Activated CD4-positive, alpha-beta T cell treated with anti-CD3 and anti-CD28 coated beads for 24 hours (primary cell): ENCODE data around the gene KRT34.
"Not testable (repeated sequence)": the region's sequence is repeated elsewhere in the genome, so short reads cannot be mapped to it uniquely, and the experiment has no call there.

ENCODE experiments used
- DNase-seq, 2 donors: peaks; one replicate each; pipeline ENCODE4 v3.0.0-alpha.2; 2020; ENCODE audit warnings: low read depth in 2 of 2

KRT34 gene

GRCh38 chr17:41366070-41366469, 16.0 kb downstream of the KRT34 start:
- DNase-seq, result no peak

DNA sequence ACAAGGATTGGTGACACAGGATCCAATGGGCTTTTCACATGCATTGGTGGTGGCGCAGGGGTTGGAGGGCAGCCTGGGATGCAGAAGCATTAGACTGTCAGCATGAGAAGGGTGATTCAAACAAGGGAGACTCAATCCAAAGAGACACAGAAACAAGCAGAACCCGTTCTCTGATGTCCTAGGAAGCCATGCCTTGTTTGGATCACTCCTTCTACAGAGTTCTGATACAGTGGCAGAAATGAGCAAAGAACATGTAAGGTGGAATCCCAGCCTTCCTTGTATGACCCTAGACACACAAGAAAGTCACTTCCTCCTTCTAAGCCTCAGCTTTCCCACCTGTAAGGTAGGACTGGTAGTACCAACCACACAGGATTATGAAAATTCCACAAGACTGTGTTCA, 18.2 kb downstream of the KRT34 start:
- DNase-seq, result no peak

DNA sequence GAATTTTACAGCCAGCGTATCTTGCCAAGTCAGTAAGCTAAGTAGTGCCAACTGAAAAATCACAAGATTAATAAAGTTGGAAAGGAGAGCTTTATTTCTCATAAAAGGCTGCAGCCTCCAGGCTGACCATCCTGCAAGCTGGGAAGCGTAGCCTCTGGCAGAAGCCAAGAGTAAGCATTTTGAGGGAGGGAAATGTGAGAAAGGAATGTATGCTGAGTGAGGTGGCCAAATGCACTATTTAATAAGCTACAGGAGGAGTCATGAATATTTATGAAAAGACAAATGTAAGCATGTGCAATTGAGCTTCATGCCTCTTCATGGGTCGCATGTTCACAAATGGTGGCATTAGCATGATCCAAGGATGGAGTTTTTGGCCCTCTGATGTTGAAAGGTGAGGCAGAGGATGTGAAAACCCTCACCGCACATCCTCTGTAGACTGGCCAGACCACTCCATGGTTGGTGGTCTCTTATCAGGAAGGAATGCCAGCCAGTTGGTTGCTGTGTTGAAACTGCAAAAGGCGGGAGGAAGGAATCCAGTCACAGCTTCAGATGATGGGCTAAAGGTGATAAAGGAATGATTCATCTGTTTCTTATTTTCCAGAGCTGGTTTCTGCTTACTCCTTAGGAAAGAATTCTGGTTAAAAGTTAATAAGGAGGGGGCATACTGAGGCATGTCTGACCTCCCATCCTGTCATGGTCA, 21.7 kb downstream of the KRT34 start:
- no peak for DNase-seq

DNA sequence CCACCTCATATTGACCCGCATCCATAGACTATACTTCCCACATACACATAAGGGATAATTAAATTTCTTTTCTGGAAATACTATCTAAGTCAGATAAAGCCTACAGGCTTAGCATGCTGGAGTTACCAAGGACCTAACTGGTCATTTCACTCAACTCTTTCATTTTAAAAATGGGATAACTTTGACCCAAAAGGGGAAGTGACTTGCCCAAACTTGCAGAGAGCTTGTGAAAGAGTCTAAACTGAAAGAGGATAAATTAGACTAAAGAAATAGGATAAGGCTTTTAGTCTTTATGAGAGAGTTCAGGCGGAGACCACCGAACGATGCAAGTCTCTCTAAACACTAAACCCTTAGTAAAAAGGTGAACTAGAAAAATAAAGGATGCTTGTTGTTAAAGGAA, 27.6 kb downstream of the KRT34 start:
- no peak for DNase-seq

DNA sequence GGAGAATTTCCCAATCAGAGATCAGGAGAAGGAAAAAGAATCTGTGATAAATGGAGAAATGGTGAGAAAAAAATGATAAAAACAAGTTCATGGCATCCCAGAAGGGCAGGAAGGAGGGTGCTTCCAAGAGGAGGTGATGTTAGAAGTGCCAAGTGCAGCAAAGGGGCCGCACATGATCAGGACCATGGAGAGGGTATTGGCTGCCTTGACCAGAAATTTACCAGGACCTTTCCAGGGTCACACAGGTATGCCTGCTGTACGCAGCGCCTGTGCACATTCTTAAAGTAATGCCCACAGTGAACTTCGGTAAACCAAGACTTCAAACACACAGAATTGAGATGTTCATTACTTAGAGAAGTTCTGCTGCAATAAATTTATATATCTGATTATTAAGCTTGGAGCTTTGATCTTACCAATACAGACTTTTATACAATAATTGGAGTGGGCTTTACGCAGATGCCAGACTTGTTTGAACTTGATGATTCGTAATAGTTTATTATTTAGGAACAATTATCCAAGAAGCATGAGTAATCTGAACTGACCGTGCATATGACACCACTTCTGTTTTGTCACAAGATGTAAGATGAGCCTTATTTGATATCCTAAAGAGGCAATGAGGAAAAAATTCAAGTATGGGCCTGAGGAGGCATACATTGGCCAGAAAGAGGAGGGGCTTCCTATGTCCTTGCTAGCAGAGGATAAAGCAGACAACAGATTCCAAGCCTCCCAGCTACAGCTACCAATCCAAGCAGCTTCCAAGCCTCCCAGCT, 29.3 kb downstream of the KRT34 start:
- no peak for DNase-seq

DNA sequence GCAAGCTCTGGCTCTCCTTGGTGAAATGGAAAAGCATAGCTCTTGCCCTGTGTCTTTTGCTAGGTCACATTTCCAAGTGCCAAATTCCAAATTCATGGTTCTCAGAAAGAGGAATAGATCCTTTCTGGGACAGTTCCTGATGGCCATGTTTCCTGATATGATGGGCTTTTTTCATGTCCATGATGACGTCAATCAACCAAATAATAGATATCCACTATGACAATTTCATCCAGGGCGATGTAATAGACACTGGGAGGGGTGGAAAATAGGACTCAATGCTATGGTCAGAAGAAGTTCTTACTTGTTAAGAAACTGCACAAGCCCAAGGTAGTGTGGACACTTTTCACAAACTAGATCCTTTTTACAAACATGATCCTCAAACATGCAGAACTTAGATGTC, 30.9 kb downstream of the KRT34 start:
- no peak for DNase-seq

- DNase-seq, result not testable (repeated sequence)
These were observed 31.7 kb downstream of the KRT34 start, which contains the start of gene KRT33A for GRCh38 chr17:41350381-41350878. Gene KRT33A, minus strand, starts transcription at chr17:41350828. Its CDS starts 61 bp downstream, at chr17:41350767.

GRCh38 chr17:41347869-41348760, 34.0 kb downstream of the KRT34 start:
- DNase-seq, result no peak

DNA sequence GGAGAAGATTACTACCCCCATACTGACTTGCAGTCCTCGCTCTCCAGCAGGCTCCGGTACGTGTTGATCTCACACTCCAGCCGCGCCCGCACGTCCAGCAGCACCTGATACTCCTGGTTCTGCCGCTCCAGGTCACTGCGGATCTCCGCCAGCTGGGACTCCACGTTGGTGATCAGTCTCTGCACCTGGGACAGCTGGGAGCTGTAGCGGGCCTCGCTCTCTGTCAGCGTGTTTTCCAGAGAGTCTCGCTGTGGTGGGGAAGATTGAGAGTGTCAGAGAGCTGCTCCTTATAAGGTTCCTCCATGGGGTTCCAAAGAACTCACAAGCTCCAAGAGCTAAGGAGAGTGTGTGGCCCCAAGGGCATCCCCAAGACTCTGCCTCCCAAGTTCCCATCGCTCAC, 35.7 kb downstream of the KRT34 start:
- not testable (repeated sequence) for DNase-seq

DNA sequence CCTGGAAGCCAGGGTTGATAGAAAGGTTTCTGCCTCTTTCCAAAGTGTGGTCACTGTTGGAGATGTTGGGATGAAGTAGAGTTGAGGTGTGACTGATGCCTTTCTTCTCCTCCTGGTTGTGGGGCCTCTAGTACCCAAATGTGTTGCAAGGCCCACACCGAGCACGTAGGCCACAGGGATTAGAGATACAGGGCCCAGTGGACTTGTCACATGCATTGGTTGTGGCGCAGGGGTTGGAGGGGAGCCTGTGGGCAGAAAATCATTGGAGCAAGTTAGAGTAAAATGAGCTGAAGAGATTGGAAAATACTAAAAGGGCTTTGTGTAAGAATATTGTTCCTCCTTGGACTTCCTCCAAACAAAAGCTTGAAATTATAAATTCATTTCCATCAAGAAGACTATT, 36.1 kb downstream of the KRT34 start:
- no peak for DNase-seq

- DNase-seq, result no peak
These were observed 39.1 kb downstream of the KRT34 start for GRCh38 chr17:41343029-41343428.

DNA sequence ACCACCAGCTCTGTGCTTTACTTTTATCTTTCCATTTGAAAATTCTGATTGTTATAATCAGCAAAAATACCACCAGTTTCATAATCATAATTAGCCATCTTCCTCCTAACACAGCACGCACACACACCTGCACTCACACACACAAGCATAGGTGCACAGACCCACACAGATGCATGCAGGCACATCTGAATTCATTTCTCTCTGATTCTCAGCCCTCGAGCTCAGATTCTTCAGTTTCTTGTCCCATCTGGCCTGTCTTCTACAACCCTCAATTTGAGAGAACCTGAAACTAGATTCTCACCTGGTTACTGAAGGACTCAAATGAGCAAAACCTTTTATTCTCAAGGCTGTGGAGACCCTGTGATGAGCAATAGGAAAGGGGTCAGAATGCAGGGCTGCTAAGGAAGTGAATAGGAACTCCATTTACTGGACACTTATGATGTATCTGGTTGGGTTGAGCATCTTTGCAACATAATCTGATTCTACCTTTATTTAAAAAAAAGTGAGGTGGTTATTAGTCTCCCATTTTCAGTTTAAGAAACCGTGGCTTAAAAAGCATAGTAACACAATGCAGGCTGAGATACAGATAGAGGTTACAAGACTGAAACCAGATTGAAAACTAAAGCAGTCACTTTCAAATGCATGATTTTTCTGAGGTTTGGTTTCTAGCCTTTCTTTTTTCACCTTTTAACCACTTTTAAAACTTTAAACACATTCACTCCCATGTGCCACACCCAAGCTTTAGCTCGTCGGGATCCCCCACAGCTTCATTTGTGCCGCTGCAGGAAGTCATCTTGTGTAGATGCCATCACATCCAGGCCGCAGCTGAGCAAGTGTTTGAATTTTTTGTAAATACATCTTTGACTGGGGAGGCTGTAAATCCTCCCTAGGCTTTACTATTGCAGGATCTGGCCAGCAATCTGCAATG, 40.9 kb downstream of the KRT34 start:
- peak in 1 of 2 donors; percentile 19 for DNase-seq

DNA sequence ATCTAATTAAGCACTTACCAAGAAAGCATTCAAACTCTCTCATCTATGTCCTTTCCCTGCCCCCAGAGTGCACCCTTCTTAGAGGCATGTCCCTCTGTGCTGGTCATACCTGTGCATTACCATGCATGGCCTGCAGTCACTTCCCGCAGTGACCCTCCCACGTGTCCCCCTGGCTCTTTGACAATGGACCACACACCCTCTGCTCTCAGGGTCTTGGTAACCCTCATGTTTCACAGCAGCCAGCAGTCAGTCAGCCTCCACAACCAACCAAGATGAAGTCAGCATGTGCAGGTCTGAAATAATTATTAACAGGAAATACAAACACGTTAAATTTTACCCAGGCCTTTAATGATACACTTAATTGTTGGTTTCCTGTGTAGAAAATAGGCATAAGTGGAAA, 41.6 kb downstream of the KRT34 start:
- DNase-seq, result no peak

GRCh38 chr17:41339571-41340172, 42.4 kb downstream of the KRT34 start:
- no peak for DNase-seq

DNA sequence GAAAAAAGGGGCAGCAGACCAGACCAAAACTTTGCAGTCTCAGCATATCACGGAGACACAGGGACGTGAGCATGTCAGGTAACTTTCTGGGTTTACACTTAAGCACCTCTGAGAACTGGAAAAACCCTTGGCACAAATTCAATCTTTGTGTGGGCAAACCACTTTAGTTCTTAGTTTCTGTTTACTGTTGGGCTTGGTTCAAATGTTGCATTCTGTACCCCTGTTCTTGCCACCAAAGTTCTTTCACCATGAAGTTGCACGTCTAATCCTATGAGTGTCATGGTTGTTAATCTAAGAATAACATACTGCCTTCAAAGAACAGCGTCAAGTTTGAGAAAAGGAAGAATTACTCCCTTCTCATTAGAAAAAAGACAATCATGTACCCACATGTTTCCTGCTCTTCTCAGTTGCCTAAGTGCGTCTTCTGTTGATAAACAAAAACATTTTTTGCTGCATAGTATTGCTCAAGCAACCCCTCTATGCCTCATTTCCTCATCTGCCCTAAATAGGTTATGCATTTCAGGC, 43.1 kb downstream of the KRT34 start:
- no peak for DNase-seq

- no peak for DNase-seq
These were observed 46.4 kb downstream of the KRT34 start for GRCh38 chr17:41335747-41336146.

DNA sequence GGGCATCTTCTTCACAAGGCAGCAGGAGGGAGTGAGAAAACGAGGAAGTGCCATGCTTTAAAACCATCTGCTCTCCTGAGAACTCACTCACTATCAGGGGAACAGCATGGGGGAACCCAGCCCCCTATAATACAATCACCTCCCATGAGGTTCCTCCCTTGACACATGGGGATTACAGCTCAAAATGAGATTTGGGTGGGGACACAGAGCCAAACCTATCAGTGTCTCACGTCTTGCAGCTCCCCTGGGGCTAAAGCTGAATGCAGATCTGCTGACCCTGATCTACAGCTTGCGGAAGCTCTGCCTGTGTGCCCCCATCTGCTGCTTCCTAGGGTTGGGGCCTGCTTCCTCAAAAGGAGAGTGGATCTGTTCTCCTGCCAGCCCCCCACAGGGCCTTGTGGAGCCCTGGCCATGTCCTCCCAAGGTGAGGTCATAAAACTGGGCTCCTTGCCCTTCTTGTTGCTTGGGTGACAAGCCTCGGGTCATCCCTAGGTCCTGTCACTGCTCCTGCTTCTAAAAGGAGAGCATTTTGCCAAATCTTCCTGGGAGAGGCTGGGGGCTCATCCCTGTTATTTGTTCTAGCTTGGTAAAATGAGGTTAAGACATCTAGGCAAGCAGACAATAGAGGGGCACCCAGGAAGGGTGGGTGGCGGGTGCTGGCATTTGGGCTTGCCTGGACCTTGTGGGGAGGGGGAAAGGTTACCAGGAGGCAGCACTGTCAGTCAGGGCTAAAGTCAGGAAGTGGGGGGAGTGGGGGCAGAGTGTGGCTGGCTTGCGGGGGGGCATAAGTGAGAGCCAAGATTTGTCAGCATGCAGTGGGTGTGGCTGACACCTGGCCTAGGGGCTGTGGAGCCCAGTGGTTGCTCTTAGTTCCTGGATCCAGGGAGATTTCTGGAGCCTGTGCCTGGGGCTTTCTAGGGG, 47.5 kb downstream of the KRT34 start:
- no peak for DNase-seq

GRCh38 chr17:41333836-41334235, 48.3 kb downstream of the KRT34 start:
- no peak for DNase-seq

DNA sequence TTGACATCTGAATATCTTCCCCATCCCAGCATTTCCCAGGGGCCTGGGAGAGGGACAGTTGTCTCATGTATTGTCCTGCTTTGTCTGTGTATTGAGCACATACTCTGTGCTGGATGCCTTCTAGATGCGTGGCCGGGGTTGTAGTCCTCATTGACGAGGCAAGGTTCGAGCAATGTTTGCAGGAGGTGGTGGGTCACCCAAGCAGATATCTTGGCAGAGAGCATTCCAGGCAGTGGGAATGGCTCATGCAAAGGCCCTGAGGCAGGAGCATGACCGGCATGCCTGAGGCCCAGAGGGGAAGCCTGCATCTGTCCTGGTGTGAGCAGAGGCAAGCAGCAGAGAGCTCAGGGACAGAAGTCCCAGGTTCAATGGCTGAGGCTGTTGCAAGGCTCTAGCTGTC, 49.0 kb downstream of the KRT34 start:
- DNase-seq, result no peak
